Dedifferentiated amniotic fluid mesenchymal stem cell (primary cell): ENCODE results near the gene SLC25A21.
A peak's percentile ranks its signal among the peaks of the same experiment; 100 is the strongest.
"Not testable (repeated sequence)": the region's sequence is repeated elsewhere in the genome, so short reads cannot be mapped to it uniquely, and the experiment has no call there.

Source experiments
- DNase-seq: peaks from one replicate; pipeline ENCODE4 v3.0.0-alpha.2; 2016; ENCODE audit errors: extremely low spot score

SLC25A21 gene

DNA sequence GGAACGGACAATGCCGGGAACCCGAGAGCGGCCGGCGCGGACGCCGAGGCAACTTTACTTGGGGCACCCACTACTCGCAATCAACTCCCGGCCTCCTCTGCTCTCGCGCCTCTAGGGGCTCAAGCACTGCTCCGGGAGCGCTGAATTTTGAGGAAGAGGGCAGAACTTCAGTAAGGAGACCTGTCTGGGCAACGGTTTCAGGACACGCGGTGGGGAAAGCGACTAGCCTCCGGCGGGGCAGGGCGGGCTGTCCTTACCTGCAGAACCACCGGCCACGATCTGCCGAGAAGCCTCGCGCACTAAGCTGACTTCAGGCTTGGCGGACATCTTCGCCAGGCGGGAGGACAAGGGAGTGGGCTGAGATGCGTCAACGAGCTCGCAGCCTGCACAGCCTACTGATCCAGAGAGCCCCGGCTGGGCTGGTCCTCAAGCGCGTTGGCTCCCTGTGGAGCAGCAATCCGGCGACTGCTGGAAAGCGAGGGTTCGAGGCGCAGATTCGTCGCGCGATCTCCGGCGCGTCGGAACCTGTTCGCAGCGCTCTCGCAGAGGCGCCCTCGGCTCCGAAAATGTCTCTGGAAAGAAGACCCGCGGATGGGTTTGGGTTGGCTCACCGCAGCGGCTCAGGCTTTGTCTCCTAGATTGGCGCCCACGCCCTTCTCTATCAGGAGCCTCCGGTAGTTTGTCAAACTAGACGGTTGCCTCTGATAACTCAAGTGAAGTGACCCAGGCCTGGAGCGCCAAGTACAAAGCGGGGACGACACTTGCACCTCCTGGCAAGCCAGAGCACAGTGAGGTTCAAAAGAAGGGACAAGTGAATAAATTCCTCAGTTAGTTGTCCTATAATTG, at the start of gene SLC25A21:
Gene SLC25A21 (minus strand): TSS at position 583 of the 846 bp plus-strand sequence.
- DNase-seq = peak; percentile 78

- no peak for DNase-seq
Observed at GRCh38 chr14:37221073-37221472, 48.7 kb upstream of the SLC25A21 start.

DNA sequence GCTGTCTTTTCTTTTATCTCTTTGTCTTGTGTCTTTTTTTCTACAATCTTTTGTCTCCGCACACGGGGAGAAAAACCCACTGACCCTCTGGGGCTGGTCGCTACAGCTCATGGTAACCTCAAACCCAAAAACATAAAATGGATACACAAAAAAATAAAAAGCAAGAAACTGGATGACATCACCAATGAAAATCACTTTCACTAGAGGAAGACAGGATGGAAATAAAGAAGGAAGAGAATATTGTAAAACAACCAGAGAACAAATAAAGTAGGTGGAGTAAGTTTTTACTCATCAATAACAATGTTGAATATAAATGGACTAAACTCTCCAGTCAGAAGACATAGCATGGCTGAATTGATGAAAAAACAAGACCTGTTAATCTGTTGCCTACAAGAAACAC, 42.9 kb upstream of the SLC25A21 start:
- DNase-seq = no peak

GRCh38 chr14:37213016-37213415, 40.6 kb upstream of the SLC25A21 start:
- no peak for DNase-seq

DNA sequence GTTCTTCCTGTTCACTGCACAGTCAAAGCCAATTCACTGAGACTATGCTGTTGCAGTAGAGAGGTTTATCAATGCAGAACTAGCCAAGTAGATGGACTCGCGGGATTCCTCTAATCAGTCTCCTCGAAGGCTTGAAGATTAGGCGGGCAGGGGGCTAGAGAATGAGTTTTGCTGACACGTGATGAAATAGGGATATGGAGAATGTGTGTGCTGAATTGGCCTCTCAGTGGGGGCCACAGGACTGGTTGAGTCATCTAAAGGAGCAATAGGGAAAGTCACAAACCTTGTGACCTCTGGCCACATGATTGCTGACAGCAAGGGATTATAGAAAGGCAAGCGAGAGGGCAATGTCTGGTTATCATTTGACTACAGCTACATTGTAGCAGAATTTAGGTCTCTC, 38.0 kb upstream of the SLC25A21 start:
- DNase-seq = no peak

DNA sequence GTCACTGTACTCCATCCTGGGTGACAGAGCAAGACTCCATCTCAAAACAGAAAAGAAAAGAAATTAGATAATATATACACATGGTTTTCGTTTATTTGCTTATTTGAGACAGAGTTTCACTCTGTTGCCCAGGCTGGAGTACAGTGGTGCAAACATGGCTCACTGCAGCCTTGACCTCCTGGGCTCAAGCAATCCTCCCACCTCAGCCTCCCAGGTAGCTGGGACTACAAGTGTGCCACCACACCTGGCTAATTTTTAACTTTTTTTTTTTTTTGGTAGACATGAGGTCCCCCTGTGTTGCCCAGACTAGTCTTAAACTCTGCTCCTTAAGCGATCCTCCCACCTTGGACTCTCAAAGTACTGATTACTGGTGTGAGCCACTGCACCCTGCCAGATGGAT, 37.2 kb upstream of the SLC25A21 start:
- DNase-seq = not testable (repeated sequence)

DNA sequence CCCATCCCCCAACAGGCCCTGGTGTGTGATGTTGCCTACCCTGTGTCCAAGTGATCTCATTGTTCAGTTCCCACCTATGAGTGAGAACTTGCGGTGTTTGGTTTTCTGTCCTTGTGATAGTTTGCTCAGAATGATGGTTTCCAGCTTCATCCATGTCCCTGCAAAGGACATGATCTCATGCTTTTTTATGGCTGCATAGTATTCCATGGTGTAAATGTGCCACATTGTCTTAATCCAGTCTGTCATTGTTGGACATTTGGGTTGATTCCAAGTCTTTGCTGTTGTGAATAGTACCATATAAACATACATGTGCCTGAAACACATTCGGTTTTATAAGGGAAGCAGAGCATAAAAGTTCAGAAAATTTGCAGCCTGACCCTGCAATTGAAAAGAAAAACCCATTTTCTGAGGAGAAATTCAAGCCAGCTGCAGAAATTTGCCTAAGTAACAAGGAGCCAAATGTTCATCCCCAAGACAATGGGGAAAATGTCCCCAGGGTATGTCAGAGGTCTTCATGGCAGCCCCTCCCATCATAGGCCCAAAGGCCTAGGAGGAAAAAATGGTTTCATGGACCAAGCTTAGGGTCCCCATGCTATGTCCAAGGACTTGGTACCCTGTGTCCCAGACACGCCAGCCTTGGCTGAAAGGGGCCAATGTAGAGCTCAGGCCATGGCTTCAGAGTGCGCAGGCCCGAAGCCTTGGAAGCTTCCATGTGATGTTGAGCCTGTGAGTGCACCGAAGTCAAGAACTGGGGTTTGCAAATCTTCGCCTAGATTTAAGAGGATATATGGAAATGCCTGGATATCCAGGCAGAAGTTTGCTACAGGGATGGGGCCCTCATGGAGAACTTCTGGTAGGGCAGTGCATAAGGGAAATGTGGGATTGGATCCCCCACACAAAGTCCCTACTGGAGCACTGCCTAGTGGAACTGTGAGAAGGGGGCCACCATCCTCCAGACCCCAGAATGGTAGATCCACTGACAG, 33.5 kb upstream of the SLC25A21 start:
- not testable (repeated sequence) for DNase-seq

- DNase-seq = no peak
Observed at GRCh38 chr14:37203423-37203822, 31.0 kb upstream of the SLC25A21 start.

- no peak for DNase-seq
Observed at GRCh38 chr14:37202812-37203211, 30.4 kb upstream of the SLC25A21 start.

GRCh38 chr14:37202265-37202664, 29.9 kb upstream of the SLC25A21 start:
- no peak for DNase-seq

DNA sequence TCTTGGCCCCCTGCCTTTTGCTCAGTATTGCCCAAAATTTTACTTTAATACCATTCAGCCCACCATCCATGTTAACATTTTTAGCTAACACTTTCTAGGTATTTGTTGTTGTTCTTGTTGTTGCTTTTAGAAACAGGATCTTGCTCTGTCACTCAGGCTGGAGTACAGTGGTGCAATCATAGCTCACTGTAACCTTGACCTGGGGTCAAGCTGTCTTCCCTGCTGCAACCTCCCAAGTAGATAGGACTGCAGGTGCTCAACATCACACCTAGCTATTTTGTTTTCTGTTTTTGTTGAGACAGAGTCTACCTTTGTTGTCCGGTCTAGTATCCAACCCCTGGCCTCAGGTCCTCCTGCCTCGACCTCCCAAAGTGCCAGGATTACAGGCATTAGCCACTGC, 29.3 kb upstream of the SLC25A21 start:
- DNase-seq = no peak

- no peak for DNase-seq
Observed at GRCh38 chr14:37198907-37199306, 26.5 kb upstream of the SLC25A21 start.

DNA sequence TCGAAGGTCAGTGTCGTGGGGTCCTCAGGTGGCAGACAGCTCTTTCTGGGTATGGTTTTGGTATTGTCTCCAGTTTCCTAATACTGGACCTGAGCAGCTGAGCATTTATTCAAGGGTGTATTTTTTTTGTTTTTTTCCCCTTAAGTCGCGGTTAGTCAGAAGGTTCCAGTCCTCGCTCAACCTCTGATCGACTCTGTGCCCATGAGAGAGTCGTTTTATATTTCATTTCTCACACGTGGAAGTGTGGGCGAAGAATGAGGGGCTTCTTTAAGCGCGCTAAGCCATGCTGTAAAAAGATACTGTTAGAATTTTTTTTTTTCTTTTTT, 25.8 kb upstream of the SLC25A21 start:
- no peak for DNase-seq

- DNase-seq = peak; percentile 84
Observed at GRCh38 chr14:37197421-37198272, 25.2 kb upstream of the SLC25A21 start, which contains the start of gene MIPOL1. Gene MIPOL1, plus strand, starts transcription at chr14:37197937. Its CDS starts 49,952 bp downstream, at chr14:37247889.

DNA sequence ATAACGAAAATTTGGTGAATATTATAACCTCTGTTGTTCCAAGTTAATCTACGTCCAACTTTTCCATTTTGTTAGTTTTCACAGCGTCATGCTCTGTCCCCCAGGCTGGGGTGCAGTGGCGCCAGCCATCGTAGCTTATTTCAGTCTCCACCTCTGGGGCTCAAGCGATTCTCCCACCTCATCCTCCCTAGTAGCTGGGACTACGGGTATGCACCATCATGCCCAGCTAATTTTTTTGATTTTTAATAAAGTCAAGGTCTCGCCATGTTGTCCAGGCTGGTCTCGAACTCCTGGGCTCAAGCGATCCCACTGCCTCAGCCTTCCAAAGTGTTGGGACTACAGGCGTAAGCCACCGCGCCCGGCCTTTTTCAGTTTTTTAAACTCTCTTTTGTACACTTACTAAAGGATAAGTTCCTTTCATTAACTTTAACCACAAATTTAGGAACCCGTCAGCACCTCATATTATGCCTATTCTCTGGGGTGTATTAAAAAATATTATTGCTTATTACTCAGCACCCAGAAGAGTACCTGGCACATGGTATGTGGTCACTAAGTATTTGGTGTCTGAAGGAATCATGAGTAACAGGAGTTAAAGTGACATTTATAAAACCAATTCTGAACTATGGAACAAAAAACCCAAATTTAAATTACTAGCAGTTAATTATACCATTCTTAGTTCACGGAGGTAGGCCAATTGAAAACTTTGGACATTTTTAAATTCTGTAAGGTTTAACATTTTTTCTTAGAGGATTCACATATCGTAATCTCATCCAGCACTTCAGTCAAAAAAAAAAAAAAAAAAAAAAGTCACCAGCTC, 24.4 kb upstream of the SLC25A21 start:
- no peak for DNase-seq

- DNase-seq = no peak
Observed at GRCh38 chr14:37195327-37195726, 22.9 kb upstream of the SLC25A21 start.

DNA sequence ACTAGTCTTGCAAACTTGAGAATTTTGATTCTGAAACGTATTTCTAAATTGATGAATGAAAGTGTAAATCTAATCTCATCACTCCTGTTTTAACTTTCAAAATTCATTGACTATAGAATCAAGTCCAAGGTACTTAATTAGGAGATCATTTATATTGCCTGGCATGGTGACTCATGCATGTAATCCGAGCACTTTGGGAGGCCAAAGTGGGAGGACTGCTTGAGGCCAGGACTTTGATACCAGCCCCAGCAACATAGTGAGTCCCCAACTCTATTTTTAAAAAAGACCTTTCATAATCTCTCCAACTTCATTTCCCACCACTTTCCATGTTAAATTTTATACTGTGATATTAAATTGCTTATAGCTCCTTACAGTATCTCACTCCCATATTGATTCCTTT, 22.3 kb upstream of the SLC25A21 start:
- no peak for DNase-seq

- DNase-seq = not testable (repeated sequence)
Observed at GRCh38 chr14:37189733-37190132, 17.3 kb upstream of the SLC25A21 start.

DNA sequence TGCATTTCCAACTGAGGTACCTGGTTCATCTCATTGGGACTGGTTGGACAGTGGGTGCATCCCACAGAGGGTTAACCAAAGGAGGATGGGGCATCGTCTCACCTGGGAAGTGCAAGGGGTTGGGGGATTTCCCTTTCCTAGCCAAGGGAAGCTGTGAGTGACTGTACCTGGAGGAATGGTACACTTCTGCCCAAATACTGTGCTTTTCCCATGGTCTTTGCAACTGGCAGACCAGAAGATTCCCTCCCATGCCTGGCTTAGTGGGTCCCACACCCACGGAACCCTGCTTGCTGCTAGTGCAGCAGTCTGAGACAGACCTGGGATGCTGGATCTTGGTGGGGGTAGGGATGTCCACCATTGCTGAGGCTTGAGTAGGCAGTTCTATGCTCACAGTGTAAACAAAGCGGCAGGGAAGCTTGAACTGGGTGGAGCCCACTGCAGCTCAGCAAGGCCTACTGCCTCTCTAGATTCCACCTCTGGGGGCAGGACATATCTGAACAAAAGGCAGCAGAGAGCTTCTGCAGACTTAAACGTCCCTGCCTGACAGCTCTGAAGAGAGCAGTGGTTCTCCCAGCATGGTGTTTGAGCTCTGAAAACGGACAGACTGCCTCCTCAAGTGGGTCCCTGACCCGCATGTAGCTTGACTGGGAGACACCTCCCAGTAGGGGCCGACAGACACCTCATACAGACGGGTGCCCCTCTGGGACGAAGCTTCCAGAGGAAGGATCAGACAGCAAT, 15.6 kb upstream of the SLC25A21 start:
- not testable (repeated sequence) for DNase-seq

- no peak for DNase-seq
Observed at GRCh38 chr14:37187294-37187693, 14.9 kb upstream of the SLC25A21 start.
